ENCODE data around the gene WLS. TPM values are rescaled to one million over a fixed set of nuclear protein-coding genes. Genes with fewer than 3 reads are reported as not detected.
A peak's percentile ranks its signal among the peaks of the same experiment; 100 is the strongest.

The WLS gene
- total RNA-seq, 1 donor from 2014 or later, result 123 TPM

GRCh38 chr1:68231627-68232288, 565 bp downstream of the WLS start:
- peak; percentile 15 for DNase-seq (ENCODE audit: low spot score, unreplicated experiment)
- peaks cover 19% of the 10 kb centered on the region for H3K4me1 Mint-ChIP-seq (ENCODE audit: low read depth)
- peaks cover 10% of the 10 kb centered on the region for H3K27me3 Mint-ChIP-seq
- H3K27ac Mint-ChIP-seq, result peak overlapping the region; percentile 94
- H3K4me3 Mint-ChIP-seq (ENCODE audit: low read depth), result peak overlapping the region; percentile 91
- peaks cover under 1% of the 10 kb centered on the region for H3K36me3 Mint-ChIP-seq (ENCODE audit: insufficient read depth)
- H3K9me3 Mint-ChIP-seq (ENCODE audit: low read depth), result no peaks in the 10 kb centered on the region
- TF ChIP-seq, protein P1, sequence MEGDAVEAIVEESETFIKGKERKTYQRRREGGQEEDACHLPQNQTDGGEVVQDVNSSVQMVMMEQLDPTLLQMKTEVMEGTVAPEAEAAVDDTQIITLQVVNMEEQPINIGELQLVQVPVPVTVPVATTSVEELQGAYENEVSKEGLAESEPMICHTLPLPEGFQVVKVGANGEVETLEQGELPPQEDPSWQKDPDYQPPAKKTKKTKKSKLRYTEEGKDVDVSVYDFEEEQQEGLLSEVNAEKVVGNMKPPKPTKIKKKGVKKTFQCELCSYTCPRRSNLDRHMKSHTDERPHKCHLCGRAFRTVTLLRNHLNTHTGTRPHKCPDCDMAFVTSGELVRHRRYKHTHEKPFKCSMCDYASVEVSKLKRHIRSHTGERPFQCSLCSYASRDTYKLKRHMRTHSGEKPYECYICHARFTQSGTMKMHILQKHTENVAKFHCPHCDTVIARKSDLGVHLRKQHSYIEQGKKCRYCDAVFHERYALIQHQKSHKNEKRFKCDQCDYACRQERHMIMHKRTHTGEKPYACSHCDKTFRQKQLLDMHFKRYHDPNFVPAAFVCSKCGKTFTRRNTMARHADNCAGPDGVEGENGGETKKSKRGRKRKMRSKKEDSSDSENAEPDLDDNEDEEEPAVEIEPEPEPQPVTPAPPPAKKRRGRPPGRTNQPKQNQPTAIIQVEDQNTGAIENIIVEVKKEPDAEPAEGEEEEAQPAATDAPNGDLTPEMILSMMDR (IDR thresholded peaks at IDR 0.05; ENCODE audit: unreplicated experiment), result no peak

GRCh38 chr1:68230901-68231626, 1.3 kb downstream of the WLS start:
- TF ChIP-seq, protein P1 (IDR thresholded peaks at IDR 0.05; ENCODE audit: unreplicated experiment), result no peak
- peaks cover 19% of the 10 kb centered on the region for H3K4me1 Mint-ChIP-seq (ENCODE audit: low read depth)
- H3K9me3 Mint-ChIP-seq (ENCODE audit: low read depth), result no peaks in the 10 kb centered on the region
- H3K27me3 Mint-ChIP-seq, result peaks cover 10% of the 10 kb centered on the region
- peak overlapping the region; percentile 94 for H3K27ac Mint-ChIP-seq
- H3K4me3 Mint-ChIP-seq (ENCODE audit: low read depth), result peak overlapping the region; percentile 91
- peak; percentile 20 for DNase-seq (ENCODE audit: low spot score, unreplicated experiment)
- H3K36me3 Mint-ChIP-seq (ENCODE audit: insufficient read depth), result peaks cover 4% of the 10 kb centered on the region

DNA sequence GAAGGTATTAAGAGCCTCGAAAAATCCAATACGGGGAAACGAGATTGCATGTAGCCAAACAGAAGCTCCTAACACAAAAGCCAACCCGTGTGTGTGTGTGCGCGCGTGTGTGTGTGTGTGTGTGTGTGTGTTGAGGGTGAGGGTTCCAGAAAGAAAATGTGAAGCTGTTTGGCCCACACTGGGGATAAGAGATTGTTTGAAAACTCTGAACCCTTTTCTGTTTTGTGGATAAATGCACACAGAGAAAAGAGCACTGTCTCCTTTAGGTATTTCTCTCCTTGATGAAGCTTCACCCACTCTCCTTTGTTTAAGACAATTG, 1.9 kb downstream of the WLS start:
- Mint-ChIP-seq H3K9me3 (ENCODE audit: low read depth) (no peaks in the 10 kb centered on the region), H3K4me1 (ENCODE audit: low read depth) (peaks cover 19% of the 10 kb centered on the region), H3K27me3 (peaks cover 10% of the 10 kb centered on the region), H3K27ac (peak overlapping the region; percentile 94), H3K4me3 (ENCODE audit: low read depth) (peak overlapping the region; percentile 91), H3K36me3 (ENCODE audit: insufficient read depth) (peaks cover 6% of the 10 kb centered on the region)
- TF ChIP-seq, protein P1 (IDR thresholded peaks at IDR 0.05; ENCODE audit: unreplicated experiment), result no peak
- DNase-seq (ENCODE audit: low spot score, unreplicated experiment), result peak; percentile 18

GRCh38 chr1:68229650-68230483, 2.5 kb downstream of the WLS start:
- peaks cover 10% of the 10 kb centered on the region for H3K27me3 Mint-ChIP-seq
- no peak for DNase-seq (ENCODE audit: low spot score, unreplicated experiment)
- no peaks in the 10 kb centered on the region for H3K9me3 Mint-ChIP-seq (ENCODE audit: low read depth)
- peak overlapping the region; percentile 94 for H3K27ac Mint-ChIP-seq
- H3K36me3 Mint-ChIP-seq (ENCODE audit: insufficient read depth), result peaks cover 6% of the 10 kb centered on the region
- peak overlapping the region; percentile 91 for H3K4me3 Mint-ChIP-seq (ENCODE audit: low read depth)
- TF ChIP-seq, protein P1 (IDR thresholded peaks at IDR 0.05; ENCODE audit: unreplicated experiment), result no peak
- H3K4me1 Mint-ChIP-seq (ENCODE audit: low read depth), result peaks cover 19% of the 10 kb centered on the region

DNA sequence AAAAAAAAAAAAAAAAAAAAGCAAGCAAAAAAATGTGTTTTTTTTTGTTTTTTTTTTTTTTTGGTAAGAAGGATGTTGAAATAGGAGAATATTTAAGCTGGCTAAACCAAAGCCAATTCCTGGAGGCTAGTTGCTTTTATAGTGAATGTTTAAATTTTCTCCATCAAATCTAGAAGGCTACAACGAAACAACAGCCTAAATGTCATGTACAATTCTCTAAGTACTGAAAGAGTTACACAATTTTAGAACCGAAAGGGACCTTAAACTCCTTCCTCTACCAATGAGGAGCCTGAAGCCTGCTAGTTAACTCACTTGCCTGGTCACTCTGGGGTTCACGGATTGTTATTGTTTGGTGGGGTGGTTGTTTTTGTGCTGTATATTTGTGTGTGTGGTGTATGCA, 3.5 kb downstream of the WLS start:
- H3K36me3 Mint-ChIP-seq (ENCODE audit: insufficient read depth), result peaks cover 6% of the 10 kb centered on the region
- H3K27ac Mint-ChIP-seq, result peak overlapping the region; percentile 17

More for the DNA sequence above, 3.5 kb downstream of the WLS start:
- H3K4me1 Mint-ChIP-seq (ENCODE audit: low read depth), result peaks cover 19% of the 10 kb centered on the region
- H3K9me3 Mint-ChIP-seq (ENCODE audit: low read depth), result no peaks in the 10 kb centered on the region
- peaks cover 3% of the 10 kb centered on the region for H3K27me3 Mint-ChIP-seq
- no peak for DNase-seq (ENCODE audit: low spot score, unreplicated experiment)
- TF ChIP-seq, protein P1 (IDR thresholded peaks at IDR 0.05; ENCODE audit: unreplicated experiment), result no peak
- H3K4me3 Mint-ChIP-seq (ENCODE audit: low read depth), result peak overlapping the region; percentile 44

Measured in progenitor cell of endocrine pancreas (in vitro differentiated cells).